Uterus (tissue), 4 donors: Measurements from ENCODE around the gene PEPD. TPM values are rescaled to one million over a fixed set of nuclear protein-coding genes. Genes with fewer than 3 reads are reported as not detected.

Experiments used
- DNase-seq, 2 donors: peaks; one replicate each; pipeline ENCODE4 v3.0.0-alpha.2; 2019 to 2020
- H3K27ac ChIP-seq, 2 donors: fragments of 200-600 bp; sonication (generic); 1 replicate in 1 of 2; 2 replicates in 1 of 2; pipeline ENCODE4 v1.5.1; 2016 to 2018
- H3K27me3 ChIP-seq, 2 donors: fragments of 200-600 bp; sonication (generic); one replicate each; pipeline ENCODE4 v1.5.1; 2018 to 2019; ENCODE audit warnings: control low read depth in 1 of 2
- H3K36me3 ChIP-seq, 2 donors: fragments of 200-600 bp; sonication (generic); one replicate each; pipeline ENCODE4 v1.5.1; 2019; ENCODE audit warnings: control low read depth in 1 of 2
- H3K4me1 ChIP-seq, 2 donors: fragments of 200-600 bp; sonication (generic); one replicate each; pipeline ENCODE4 v1.5.1; 2018 to 2019; ENCODE audit warnings: control low read depth in 1 of 2
- H3K4me3 ChIP-seq, 2 donors: fragments of 200-600 bp; sonication (generic); 1 replicate in 1 of 2; 2 replicates in 1 of 2; pipeline ENCODE4 v1.5.1; 2018 to 2019; ENCODE audit warnings: mild to moderate bottlenecking in 1 of 2
- H3K9me3 ChIP-seq, 2 donors: fragments of 200-600 bp; sonication (generic); one replicate each; pipeline ENCODE4 v1.5.1; 2019; ENCODE audit warnings: control low read depth in 1 of 2
- POLR2A ChIP-seq, 2 donors: fragments of 450-650 bp; IDR thresholded peaks; one replicate each; pipeline ENCODE4 v1.6.1; 2016; ENCODE audit warnings: antibody characterized with exemption in 2 of 2, mild to moderate bottlenecking in 1 of 2, moderate library complexity in 1 of 2
- intact Hi-C: fragments of 100-400 bp; cut with DNase I; formaldehyde crosslinking; loops from one replicate; pipeline ENCODE4 v1.15.1; 2023; ENCODE audit warnings: low total_unique reads
- total RNA-seq, 4 donors: library from RNA; depleted of rRNA in 3 of 4; stranded (reverse); fragments of >200 nt in 3 of 4; gene quantifications; one replicate each; pipeline versions ENCODE4 v1.1.0 to v1.2.4, GENCODE V29; 2014 to 2023
- TF ChIP-seq, protein P1 (sequence below), 4 experiments: fragments of 200-600 bp in 2 of 4; fragments of 450-650 bp in 2 of 4; sonication (generic) in 2 of 4; IDR thresholded peaks; one replicate each; pipeline ENCODE4 v1.5.1; 2016 to 2019; ENCODE audit warnings: antibody characterized with exemption in 4 of 4, mild to moderate bottlenecking in 2 of 4, moderate library complexity in 1 of 4
- donor health status: DM: yes; HTN: yes; CAD: no.

PEPD gene
- total RNA-seq, 4 donors from 2014 or later, result 26.1 to 47.0 (median 37.9) TPM

DNA sequence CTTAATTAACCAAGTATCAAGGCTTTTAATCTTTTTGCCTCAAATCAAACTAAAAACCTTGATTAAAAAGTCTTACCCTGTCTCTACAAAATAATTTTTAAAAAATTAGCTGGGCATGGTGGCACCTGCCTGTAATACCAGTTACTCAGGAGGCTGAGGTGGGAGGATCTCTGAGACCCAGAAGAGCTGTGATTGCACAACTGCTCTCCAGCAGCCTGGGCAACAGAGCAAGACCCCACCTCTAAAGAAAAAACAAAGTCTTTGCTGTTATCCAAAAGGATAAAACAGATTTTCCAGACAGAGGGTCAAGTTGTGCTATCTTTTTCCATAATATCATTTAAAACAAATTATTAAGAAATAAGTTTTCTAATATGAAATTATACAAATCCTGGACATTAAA is 174.9 kb downstream of the PEPD start:
- intact Hi-C loops, result no loop called here
- no peak overlapping the region for H3K4me3 ChIP-seq
- H3K27me3 ChIP-seq, result no peaks in the 10 kb centered on the region
- H3K27ac ChIP-seq, result no peak overlapping the region
- no peaks in the 10 kb centered on the region for H3K36me3 ChIP-seq
- TF ChIP-seq, protein P1, sequence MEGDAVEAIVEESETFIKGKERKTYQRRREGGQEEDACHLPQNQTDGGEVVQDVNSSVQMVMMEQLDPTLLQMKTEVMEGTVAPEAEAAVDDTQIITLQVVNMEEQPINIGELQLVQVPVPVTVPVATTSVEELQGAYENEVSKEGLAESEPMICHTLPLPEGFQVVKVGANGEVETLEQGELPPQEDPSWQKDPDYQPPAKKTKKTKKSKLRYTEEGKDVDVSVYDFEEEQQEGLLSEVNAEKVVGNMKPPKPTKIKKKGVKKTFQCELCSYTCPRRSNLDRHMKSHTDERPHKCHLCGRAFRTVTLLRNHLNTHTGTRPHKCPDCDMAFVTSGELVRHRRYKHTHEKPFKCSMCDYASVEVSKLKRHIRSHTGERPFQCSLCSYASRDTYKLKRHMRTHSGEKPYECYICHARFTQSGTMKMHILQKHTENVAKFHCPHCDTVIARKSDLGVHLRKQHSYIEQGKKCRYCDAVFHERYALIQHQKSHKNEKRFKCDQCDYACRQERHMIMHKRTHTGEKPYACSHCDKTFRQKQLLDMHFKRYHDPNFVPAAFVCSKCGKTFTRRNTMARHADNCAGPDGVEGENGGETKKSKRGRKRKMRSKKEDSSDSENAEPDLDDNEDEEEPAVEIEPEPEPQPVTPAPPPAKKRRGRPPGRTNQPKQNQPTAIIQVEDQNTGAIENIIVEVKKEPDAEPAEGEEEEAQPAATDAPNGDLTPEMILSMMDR (IDR thresholded peaks at IDR 0.05), result no peak
- no peak for TF ChIP-seq POLR2A (IDR thresholded peaks at IDR 0.05)
- H3K9me3 ChIP-seq, result no peaks in the 10 kb centered on the region
- H3K4me1 ChIP-seq, result peaks cover 0 to 4% of the 10 kb centered on the region in 2 donors
- no peak for DNase-seq

DNA sequence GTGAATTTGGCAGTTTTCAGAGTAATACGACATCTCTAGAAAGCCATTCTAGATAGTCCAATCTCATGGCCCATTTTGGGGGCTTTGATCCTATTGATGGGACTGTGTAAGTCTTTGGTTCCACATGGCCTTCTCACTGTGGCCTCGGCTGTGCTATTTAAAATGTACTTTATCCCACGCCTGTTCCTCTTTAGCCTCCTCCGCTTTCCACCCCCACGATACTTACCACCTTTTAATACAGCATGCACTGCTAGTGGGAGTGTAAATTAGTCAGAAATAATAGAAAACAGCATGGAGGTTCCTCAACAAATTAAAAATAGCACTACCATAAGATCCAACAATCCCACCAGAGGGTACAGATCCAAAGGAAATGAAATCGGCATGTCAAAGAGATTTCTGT is 176.4 kb downstream of the PEPD start:
- no peak for DNase-seq
- intact Hi-C loops, result no loop called here
- H3K4me1 ChIP-seq, result peaks cover 0 to 4% of the 10 kb centered on the region in 2 donors
- no peaks in the 10 kb centered on the region for H3K9me3 ChIP-seq
- TF ChIP-seq, protein P1 (IDR thresholded peaks at IDR 0.05), result no peak
- no peak for TF ChIP-seq POLR2A (IDR thresholded peaks at IDR 0.05)
- H3K4me3 ChIP-seq, result no peak overlapping the region
- no peak overlapping the region for H3K27ac ChIP-seq
- H3K36me3 ChIP-seq, result no peaks in the 10 kb centered on the region
- no peaks in the 10 kb centered on the region for H3K27me3 ChIP-seq

DNA sequence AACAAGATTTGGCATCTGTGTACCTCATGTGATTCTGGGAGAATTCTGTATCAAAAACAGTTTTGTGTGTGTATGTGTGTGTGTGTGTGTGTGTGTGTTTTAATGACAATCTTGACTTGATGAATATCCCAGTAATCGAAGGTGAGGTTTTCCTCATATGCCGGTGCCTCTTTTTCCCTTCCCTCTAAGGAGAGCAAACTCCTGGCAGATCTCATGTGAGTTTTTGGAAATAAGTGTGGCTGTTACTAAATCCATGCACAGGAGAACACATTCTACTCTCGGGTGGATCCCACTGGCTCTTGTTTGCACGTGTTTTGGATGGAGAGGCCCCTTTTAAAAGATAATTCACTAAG is 177.0 kb downstream of the PEPD start:
- no peak for DNase-seq
- no peaks in the 10 kb centered on the region for H3K9me3 ChIP-seq
- H3K27ac ChIP-seq, result no peak overlapping the region
- H3K36me3 ChIP-seq, result no peaks in the 10 kb centered on the region
- H3K27me3 ChIP-seq, result no peaks in the 10 kb centered on the region
- intact Hi-C loops, result no loop called here
- H3K4me1 ChIP-seq, result peaks cover 0 to 4% of the 10 kb centered on the region in 2 donors
- H3K4me3 ChIP-seq, result no peak overlapping the region
- TF ChIP-seq POLR2A (IDR thresholded peaks at IDR 0.05), result no peak
- TF ChIP-seq, protein P1 (IDR thresholded peaks at IDR 0.05), result no peak

DNA sequence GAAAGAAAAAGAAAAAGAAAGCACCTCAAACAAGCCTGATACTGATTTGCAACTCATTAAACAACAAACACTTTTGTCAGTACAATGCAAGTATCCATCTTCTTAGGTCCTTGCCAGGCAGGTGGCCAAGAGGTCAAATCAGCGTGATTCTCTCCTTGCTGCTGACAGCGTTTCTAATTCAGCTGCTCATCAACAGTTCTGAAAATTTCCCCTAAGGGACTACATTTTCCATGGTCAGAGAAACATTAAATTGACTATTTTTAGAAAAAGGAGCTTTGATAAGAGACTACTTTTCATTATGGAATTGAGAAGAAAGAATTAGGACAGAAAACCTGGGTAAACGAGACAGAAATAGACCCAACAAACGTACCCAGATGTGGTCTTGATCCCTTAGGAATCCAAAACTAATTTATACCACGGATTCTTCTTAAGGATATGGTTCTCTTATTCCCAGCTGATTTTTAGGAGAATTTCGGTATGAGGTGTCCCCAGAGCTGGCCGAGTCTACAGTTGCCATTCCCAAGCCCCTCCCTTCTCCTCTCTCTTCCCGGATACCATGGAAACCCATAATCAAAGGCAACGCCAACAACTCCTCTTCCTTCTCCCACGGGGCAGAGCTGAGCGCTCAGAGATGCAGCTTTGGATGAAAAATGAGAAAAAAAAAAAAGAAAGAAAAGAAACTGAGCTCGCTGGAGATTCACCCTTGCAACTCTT is 177.6 kb downstream of the PEPD start:
- no peak overlapping the region for H3K4me3 ChIP-seq
- H3K4me1 ChIP-seq, result peaks cover 0 to 4% of the 10 kb centered on the region in 2 donors
- no peaks in the 10 kb centered on the region for H3K27me3 ChIP-seq
- TF ChIP-seq, protein P1 (IDR thresholded peaks at IDR 0.05), result no peak
- TF ChIP-seq POLR2A (IDR thresholded peaks at IDR 0.05), result no peak
- DNase-seq, result peak; percentile 20 to 41
- H3K27ac ChIP-seq, result peak overlapping the region in 1 of 2 donors; percentile 41
- H3K36me3 ChIP-seq, result no peaks in the 10 kb centered on the region
- intact Hi-C loops, result no loop called here
- no peaks in the 10 kb centered on the region for H3K9me3 ChIP-seq

DNA sequence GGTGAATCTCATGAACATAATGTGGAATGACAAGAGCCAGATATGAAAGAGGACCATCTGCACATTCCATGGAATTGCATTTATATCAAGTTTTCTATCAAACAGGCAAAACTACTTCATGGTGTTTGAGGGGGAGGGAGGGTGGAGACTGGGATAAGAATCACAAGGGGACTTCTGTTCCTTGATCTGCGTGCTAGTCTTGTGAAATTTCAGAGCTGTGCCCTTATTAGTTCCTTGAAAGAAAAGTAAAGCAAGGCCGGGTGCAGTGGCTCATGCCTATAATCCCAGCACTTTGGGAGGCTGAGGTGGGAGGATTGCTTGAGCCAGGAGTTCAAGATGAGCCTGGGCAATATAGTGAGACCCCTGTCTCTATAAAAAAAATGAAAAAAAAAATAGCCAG is 178.3 kb downstream of the PEPD start:
- intact Hi-C loops, result no loop called here
- peaks cover 0 to 4% of the 10 kb centered on the region in 2 donors for H3K4me1 ChIP-seq
- TF ChIP-seq, protein P1 (IDR thresholded peaks at IDR 0.05), result no peak
- TF ChIP-seq POLR2A (IDR thresholded peaks at IDR 0.05), result no peak
- no peak overlapping the region for H3K27ac ChIP-seq
- H3K27me3 ChIP-seq, result no peaks in the 10 kb centered on the region
- no peak overlapping the region for H3K4me3 ChIP-seq
- H3K36me3 ChIP-seq, result no peaks in the 10 kb centered on the region
- no peak for DNase-seq
- no peaks in the 10 kb centered on the region for H3K9me3 ChIP-seq
